GM21526 (cell line): ENCODE results near the gene ANGPT4.
"Not testable (repeated sequence)": the region's sequence is repeated elsewhere in the genome, so short reads cannot be mapped to it uniquely, and the experiment has no call there.

ENCODE experiments used
- ATAC-seq: cut with Tn5 transposase; IDR thresholded peaks from one replicate; pipeline ENCODE4 v1.9.1; 2021; ENCODE audit warnings: moderate library complexity; ENCODE audit not compliant: unreplicated experiment, low FRiP score

The ANGPT4 gene

DNA sequence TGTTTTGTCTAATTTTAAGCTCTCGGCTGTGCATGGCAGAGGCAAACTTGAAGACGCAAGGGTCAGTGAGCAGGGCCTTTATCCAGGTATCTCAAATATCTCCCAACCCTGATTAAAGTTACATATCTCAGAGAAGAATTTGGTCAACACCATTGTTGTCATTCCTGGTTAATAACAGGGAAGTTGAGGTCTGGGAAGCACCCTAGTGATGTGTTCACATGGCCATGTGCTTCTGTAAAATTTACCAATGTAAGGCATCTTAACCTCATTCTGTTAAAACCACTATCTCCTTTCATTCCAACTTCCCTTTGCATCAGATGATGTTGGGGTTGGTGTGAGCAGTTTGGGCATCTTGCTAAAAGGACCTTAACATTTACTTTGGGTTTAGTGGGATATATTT is 86.6 kb downstream of the ANGPT4 start:
- ATAC-seq = no peak

DNA sequence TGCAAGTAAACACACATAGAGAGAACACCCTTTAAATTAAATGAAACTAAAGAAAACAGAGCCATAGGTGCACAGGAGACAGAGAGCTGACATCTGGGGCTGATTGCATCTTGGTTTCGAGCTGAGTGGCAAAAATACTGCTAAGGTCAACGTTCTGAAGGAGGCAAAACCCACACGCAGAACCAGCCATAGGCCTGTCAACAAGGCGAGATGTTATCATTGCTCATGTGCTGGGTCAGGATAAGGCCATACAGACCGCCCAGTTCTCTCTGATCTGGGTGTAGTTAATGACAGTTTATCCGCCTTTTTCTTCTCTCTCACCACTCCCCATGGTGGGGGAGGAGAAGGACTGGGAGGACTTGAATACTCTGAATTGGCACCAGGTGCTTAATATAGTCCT is 87.1 kb downstream of the ANGPT4 start:
- ATAC-seq = no peak

DNA sequence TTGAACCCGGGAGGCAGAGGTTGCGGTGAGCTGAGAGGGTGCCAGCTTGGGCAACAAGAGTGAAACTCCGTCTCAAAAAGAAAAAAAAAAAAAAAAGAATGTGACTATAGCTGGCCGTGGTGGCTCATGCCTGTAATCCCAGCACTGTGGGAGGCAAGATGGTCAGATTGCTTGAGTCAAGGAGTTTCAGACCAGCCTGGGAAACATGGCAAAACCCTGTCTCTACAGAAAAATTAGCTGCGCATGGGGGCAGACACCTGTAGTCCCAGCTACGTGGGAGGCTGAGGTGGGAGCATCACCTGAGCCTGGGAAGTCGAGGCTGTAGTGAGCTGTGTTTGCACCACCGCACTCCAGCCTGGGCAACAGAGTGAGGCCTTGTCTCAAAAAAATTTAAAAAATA is 88.2 kb downstream of the ANGPT4 start:
- ATAC-seq = not testable (repeated sequence)

DNA sequence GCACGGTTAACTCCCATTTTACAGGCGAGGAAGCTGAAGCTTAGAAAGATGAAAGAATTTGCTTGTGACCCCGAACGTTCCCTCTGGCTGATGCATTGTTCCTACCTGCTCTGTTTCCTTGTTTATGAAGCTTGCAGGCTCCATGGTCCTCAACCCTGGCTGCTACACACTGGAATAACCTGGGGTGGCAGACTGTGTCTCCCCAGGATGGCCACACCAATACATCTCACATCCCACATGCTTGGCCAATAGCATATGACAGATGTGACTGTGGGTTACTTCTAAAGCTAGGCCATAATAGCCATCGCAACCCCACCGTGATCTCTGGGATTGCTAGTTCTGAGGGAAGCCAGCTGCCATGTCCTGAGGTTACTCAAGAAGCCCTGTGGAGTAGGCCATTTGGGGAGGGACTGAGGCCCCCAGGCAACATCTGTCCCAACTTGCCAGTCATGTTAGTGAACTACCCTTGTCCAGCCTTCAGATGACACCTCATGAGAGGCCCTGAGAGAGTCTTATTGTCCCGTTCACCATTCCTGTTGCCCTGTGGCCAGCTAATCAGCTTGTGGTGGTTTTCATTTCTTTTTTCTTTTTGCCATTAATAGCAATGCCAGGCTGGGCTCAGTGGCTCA is 89.3 kb downstream of the ANGPT4 start:
- ATAC-seq = no peak

DNA sequence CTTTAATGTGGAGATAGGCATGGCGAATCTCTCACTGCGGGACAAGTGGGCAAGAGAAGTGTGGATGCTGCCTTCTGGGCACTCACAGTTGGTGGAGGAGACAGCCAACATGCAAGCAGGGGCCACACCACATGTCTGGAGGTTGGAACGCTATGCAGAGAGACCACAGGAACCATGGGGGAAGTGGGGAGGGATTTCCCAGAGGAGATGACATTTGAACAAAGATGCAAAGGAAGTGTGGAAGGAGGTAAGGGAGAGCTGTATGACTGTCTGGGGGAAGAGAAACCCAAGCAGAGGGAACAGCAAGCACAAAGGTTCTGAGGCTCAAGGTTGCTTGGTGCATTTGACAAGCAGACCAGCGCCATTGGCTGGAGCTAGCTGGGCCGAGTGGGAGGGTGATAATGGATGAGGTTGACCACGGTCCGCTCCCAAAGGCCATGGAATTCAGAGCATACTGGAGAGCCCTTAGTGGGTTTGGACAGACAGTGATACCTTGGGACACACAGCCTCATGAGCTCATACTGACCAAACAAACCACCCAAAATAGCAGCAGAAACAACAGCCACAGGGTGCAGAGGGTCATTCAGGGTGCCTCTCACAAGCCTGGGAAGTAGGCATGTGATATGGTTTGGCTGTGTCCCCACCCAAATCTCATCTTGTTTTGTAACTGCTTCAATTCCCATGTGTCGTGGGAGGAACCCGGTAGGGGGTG is 90.3 kb downstream of the ANGPT4 start:
- no peak for ATAC-seq

DNA sequence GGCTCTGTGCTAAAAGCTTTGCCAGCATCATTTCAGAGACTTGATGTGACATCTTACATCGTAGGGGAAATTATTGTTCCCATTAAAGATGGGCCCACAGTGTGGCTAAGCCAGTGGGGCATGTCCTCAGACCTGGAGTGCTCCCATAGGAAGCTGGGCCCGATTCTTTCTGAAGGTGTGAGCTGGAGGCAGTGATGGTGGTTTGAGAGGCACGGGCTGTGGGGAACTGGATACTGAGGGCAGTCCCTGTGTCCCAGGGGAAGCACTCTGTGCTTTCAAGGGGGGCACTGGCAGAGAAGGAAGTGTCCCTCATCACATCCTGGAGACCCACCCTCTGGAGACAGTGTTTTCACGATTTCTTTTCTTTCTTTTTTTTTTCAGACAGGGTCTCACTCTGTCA is 91.2 kb downstream of the ANGPT4 start:
- no peak for ATAC-seq

DNA sequence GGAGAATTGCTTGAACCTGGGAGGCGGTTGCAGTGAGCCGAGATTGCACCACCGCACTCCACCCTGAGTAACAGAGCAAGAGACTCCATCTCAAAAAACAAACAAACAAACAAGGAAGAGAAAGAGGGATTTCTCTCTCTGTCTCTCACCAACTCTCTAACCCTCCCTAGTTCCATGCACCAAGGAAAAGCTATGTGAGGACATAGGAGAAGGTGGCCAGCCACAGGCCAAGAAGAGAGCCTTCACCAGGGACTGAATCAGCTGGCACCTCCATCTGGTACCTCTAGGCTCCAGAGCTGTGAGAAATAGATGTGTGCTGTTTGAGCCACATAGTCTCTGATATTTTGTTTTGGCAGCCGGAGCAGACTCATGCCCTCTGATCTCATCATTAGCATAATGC is 91.6 kb downstream of the ANGPT4 start:
- no peak for ATAC-seq

DNA sequence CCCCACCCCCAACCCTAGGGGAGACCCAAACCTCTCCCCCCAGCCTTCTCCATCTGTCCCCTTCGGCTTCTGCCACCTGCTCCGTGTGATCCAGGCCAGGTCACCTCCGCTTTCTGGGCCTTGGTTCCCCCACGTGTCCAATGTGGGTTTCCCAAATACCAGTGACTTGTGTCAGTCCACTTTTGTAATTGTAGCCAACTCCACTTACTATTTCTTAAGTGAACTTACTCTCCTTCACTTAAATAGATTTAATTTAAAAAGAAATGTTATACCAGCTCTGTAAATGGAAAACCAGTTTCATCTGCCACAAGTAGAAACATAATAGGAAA is 92.6 kb downstream of the ANGPT4 start:
- ATAC-seq = no peak

DNA sequence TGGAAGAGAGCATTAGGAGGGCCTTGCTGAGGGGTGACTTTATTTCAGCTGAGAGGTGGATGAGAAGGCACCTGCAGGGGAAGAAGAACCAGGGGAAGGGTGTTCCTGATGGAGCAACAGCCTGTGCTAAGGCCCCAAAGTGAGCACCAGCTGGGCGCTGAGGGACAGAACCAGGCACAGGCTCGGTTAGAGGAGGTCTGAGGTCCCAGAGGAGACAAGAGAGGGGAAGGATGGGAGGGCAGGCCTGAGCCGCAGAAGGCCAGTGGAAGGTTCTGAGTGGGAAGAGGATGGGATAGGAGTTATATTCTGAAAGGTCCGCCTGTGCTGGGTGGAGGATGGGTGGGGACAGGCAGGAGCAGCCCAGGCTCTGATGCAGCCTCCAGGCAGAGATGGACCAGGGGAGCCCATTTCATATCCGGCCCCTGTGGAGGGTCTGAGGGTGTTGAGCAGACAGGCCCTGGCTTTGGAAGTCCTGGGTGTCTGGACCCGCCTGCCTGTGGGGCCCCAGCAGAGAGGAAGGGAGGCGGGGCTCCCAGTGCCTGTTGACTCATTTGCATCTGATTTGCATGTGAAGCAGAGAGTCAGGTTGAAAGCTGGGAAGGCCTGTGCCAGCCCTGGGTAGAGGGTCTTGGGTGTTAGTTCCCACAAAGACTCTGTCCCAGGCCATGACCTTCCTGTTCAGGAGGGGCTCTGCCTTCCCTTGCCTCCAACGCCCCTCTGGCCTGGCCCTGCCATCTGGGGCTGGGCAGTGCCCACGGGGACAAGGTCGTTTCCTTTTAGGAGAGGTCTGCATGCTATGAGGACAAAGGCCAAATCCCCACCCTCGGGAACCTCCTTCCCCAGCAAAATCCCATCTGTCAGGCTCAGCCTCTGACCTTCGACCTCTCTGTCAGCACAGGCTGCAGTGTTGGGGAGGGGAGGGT is 93.2 kb downstream of the ANGPT4 start:
- ATAC-seq = no peak

DNA sequence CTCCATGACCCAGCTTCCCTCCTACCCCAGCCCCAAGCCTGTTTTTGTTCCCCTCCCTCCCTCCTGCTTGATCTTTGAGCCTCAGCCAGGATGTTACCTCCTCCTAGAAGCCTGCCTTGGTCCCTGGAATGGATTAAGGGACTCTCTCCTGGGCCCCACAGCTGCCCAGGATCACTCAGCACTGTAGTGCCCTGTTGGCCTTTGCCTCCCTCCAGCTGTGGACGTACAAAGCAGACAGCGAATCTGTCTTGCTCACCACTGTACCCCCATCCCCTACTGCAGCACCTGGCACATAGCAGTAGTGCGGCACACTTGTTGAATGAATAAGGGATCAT is 94.4 kb downstream of the ANGPT4 start:
- ATAC-seq = no peak

DNA sequence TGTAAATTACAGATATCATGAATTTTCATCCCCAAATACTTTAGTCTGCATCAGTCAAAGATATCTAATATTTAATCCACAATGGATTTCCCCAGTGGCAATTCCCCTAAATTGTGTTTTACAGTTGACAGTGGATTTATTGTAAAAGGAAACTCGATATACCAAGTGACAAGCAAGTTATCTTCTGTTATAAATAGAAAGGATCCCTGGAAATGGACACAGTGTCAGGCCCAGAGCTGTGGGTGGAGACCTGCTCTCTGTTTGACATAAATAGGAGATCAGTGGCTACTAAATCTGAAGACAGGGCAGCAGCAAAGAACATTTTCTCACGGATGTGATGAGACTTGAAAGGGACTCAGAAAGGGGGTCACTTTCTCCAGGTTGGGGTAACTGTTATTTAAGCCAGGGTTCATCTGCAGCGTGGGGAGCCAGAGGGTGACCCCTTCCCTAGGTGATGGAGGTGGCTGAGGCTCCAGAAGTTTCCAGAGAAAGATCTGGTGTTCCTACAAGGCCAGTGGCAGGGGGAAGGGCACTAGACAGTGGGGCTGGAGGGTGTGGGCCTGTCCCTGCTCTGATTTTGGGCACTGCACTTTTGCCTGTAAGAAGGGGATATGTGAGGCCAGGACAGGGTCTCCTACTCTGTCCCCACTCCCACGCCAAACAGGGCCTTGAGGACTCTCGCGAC is 94.9 kb downstream of the ANGPT4 start:
- no peak for ATAC-seq

DNA sequence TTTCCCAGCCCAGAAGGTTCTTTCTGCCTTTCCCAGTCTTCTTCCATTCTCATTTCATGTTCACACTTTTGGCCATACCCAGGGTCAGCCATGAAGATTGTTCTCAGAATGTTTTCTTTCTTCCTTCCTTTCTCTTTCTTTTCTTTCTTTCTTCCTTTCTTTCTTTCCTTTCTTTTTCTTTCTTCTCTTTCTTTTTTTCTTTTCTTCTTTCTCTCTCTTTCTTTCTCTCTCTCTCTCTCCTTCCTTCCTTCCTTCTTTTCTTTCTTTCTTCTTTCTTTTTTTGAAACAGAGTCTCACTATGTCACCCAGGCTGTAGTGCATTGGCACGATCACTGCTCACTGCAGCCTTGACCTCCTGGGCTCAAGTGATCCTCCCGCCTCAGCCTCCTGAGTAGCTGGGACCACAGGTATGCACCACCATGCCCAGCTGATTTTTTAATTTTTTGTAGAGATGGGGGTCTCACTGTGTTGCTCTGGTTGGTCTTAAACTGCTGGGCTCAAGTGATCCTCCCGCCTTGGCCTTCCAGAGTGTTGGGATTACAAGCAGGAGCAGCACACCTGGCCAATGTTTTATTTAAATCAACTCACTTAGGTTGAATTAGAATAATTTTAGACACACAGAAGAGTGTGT is 95.7 kb downstream of the ANGPT4 start:
- ATAC-seq = no peak
